Choroid plexus epithelial cell (primary cell): ENCODE results near the gene TMEM231.

Experiments
- DNase-seq: peaks from one replicate; pipeline ENCODE4 v3.0.0-alpha.2; 2010; ENCODE audit warnings: low read depth
- H3K4me3 ChIP-seq: 2 replicates; pipeline ENCODE4 v1.5.1; 2011; ENCODE audit warnings: low read depth, mild to moderate bottlenecking, control low read depth, low read length, moderate library complexity
- CTCF ChIP-seq: conservative IDR thresholded peaks from 2 replicates; pipeline ENCODE4 v1.5.1; 2011; ENCODE audit warnings: low read depth, mild to moderate bottlenecking, control low read depth, inconsistent platforms, low read length, moderate library complexity

Gene TMEM231

GRCh38 chr16:75578212-75578611 is 22.2 kb upstream of the TMEM231 start:
- TF ChIP-seq CTCF, result no peak
- H3K4me3 ChIP-seq, result no peak overlapping the region
- no peak for DNase-seq

- no peak for TF ChIP-seq CTCF
- no peak overlapping the region for H3K4me3 ChIP-seq
- DNase-seq, result no peak
Observed at GRCh38 chr16:75576384-75576811, 20.3 kb upstream of the TMEM231 start.

GRCh38 chr16:75575958-75576357 is 19.9 kb upstream of the TMEM231 start:
- no peak for TF ChIP-seq CTCF
- no peak for DNase-seq
- H3K4me3 ChIP-seq, result no peak overlapping the region

GRCh38 chr16:75573955-75574354 is 17.9 kb upstream of the TMEM231 start:
- no peak for TF ChIP-seq CTCF
- H3K4me3 ChIP-seq, result no peak overlapping the region
- no peak for DNase-seq

- peak; percentile 45 for DNase-seq
- no peak overlapping the region for H3K4me3 ChIP-seq
- TF ChIP-seq CTCF, result no peak
Observed at GRCh38 chr16:75572864-75573542, 17.0 kb upstream of the TMEM231 start.

GRCh38 chr16:75570396-75571065 is 14.5 kb upstream of the TMEM231 start:
- DNase-seq, result no peak

More at GRCh38 chr16:75570396-75571065, 14.5 kb upstream of the TMEM231 start:
- no peak for TF ChIP-seq CTCF
- H3K4me3 ChIP-seq, result no peak overlapping the region
